Liver (tissue), 9 donors: ENCODE results near the gene ZNF600. TPM values are rescaled to one million over a fixed set of nuclear protein-coding genes. Genes with fewer than 3 reads are reported as not detected.
"Not testable (repeated sequence)": the region's sequence is repeated elsewhere in the genome, so short reads cannot be mapped to it uniquely, and the experiment has no call there.

Experiments
- DNase-seq: peaks from one replicate; pipeline ENCODE4 v3.0.0-alpha.2; 2017; ENCODE audit warnings: low spot score
- H3K27ac ChIP-seq, 2 donors: one replicate each; pipeline ENCODE4 v1.7.0; 2013; ENCODE audit warnings: inconsistent platforms in 2 of 2, low read length in 2 of 2, control low read depth in 1 of 2, low read depth in 1 of 2, mild to moderate bottlenecking in 1 of 2
- H3K27me3 ChIP-seq, 4 donors: one replicate each; pipeline versions ENCODE4 v1.6.1 to v1.7.0; 2013; ENCODE audit warnings: low read length in 3 of 4, inconsistent platforms in 1 of 4, mild to moderate bottlenecking in 1 of 4, moderate library complexity in 1 of 4; ENCODE audit not compliant: control insufficient read depth in 4 of 4, insufficient read depth in 4 of 4
- H3K36me3 ChIP-seq, 4 donors: one replicate each; pipeline versions ENCODE4 v1.6.1 to v1.7.0; 2013; ENCODE audit warnings: low read length in 3 of 4, mild to moderate bottlenecking in 3 of 4, low read depth in 1 of 4, moderate library complexity in 1 of 4; ENCODE audit not compliant: control insufficient read depth in 4 of 4, insufficient read depth in 3 of 4
- H3K4me1 ChIP-seq, 4 donors: one replicate each; pipeline versions ENCODE4 v1.6.1 to v1.7.0; 2013; ENCODE audit warnings: low read length in 3 of 4, mild to moderate bottlenecking in 3 of 4, moderate library complexity in 1 of 4; ENCODE audit not compliant: control insufficient read depth in 4 of 4, insufficient read depth in 4 of 4
- H3K4me3 ChIP-seq, 3 donors: one replicate each; pipeline versions ENCODE4 v1.6.1 to v1.7.0; 2013; ENCODE audit warnings: low read length in 3 of 3, control low read depth in 1 of 3, low read depth in 1 of 3, mild to moderate bottlenecking in 1 of 3
- H3K9ac ChIP-seq, 2 donors: one replicate each; pipeline ENCODE4 v1.7.0; 2013; ENCODE audit warnings: low read length in 2 of 2, mild to moderate bottlenecking in 2 of 2, moderate library complexity in 2 of 2, control low read depth in 1 of 2, low read depth in 1 of 2
- H3K9me3 ChIP-seq, 4 donors: one replicate each; pipeline versions ENCODE4 v1.6.1 to v1.7.0; 2013; ENCODE audit warnings: low read length in 3 of 4; ENCODE audit not compliant: control insufficient read depth in 4 of 4
- EGR1 ChIP-seq, 2 donors: IDR thresholded peaks; 2 replicates each; pipeline ENCODE4 v1.6.1; 2016 to 2018; ENCODE audit warnings: antibody characterized with exemption in 2 of 2, low read depth in 2 of 2
- GABPA ChIP-seq, 2 donors: IDR thresholded peaks in 1 of 2; conservative IDR thresholded peaks in 1 of 2; 2 replicates each; pipeline ENCODE4 v1.6.1; 2016; ENCODE audit warnings: antibody characterized with exemption in 2 of 2, mild to moderate bottlenecking in 1 of 2, moderate library complexity in 1 of 2
- HNF4A ChIP-seq, 2 donors: conservative IDR thresholded peaks; 2 replicates each; pipeline ENCODE4 v1.6.1; 2016; ENCODE audit warnings: antibody characterized with exemption in 2 of 2, mild to moderate bottlenecking in 2 of 2
- HNF4G ChIP-seq: IDR thresholded peaks from 2 replicates; pipeline ENCODE4 v1.6.1; 2016; ENCODE audit warnings: antibody characterized with exemption
- NR2F2 ChIP-seq: IDR thresholded peaks from 2 replicates; pipeline ENCODE4 v1.6.1; 2016; ENCODE audit warnings: antibody characterized with exemption
- SP1 ChIP-seq: IDR thresholded peaks from 2 replicates; pipeline ENCODE4 v1.6.1; 2018; ENCODE audit warnings: antibody characterized with exemption, mild to moderate bottlenecking
- TAF1 ChIP-seq: conservative IDR thresholded peaks from 2 replicates; pipeline ENCODE4 v1.6.1; 2016; ENCODE audit warnings: antibody characterized with exemption, mild to moderate bottlenecking
- YY1 ChIP-seq: IDR thresholded peaks from 2 replicates; pipeline ENCODE4 v1.6.1; 2016; ENCODE audit warnings: antibody characterized with exemption, mild to moderate bottlenecking
- WGBS: extraction: QIAGEN DNeasy Blood & Tissue Kit; methylation state at CpG from one replicate; pipeline ENCODE4 v1.1.7; 2013; 5-methylcytosine and 5-hydroxymethylcytosine counted together
- polyA plus RNA-seq, 2 donors: library from polyadenylated mRNA; stranded (reverse) in 1 of 2; unstranded in 1 of 2; fragments of 200-250 nt in 1 of 2; fragments of >200 nt in 1 of 2; fragmentation: Nextera tagmentation in 1 of 2; extraction: Ambion mirVana in 1 of 2; gene quantifications; one replicate each; pipeline versions ENCODE4 v1.2.1 to v1.2.3, GENCODE V29; 2013 to 2015
- total RNA-seq, 2 donors: library from RNA; depleted of rRNA; stranded (reverse); fragments of >200 nt; gene quantifications; one replicate each; pipeline ENCODE4 v1.2.3, GENCODE V29; 2014
- TF ChIP-seq, protein P1 (sequence below): IDR thresholded peaks from 2 replicates; pipeline ENCODE4 v1.6.1; 2016; ENCODE audit warnings: antibody characterized with exemption
- TF ChIP-seq, protein P2 (sequence below): IDR thresholded peaks from 2 replicates; pipeline ENCODE4 v1.6.1; 2016; ENCODE audit warnings: antibody characterized with exemption
- TF ChIP-seq, protein P3 (sequence below): fragments of 150-350 bp; IDR thresholded peaks from 2 replicates; pipeline ENCODE4 v1.5.1; 2017; ENCODE audit warnings: improper control_type of control experiment, low read depth, low read length; ENCODE audit not compliant: missing input control
- donor health status: healthy.
- donor health status: healthy.
- donor health status: healthy.
- donor health status: healthy.
- donor health status: healthy.

The ZNF600 gene
- total and polyA plus RNA-seq, 4 donors, result 1.4 to 2.1 (median 1.6) TPM

DNA sequence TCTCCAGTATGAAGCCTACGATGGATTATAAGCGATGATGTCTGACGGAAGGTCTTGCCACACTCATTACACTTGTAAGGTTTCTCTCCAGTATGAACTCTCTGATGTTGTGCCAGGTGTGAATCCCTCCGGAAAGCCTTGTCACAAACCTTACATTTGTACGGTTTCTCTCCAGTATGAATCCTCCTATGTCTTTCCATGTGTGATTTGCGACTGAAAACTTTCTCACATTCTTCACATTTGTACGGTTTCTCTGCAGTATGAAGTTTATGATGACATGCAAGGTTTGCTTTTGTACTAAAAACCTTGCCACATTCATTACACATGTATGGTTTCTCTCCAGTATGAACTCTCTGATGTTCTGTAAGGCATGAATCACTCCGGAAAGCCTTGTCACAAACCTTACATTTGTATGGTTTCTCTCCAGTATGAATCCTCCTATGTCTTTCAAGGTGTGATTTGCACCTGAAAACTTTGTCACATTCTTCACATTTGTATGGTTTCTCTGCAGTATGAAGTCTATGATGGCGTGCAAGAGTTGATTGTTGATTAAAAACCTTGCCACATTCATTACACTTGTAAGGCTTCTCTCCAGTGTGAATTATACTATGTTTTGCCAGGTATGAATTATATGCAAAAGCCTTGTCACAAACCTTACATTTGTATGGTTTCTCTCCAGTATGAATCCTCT lies 13.5 kb upstream of the ZNF600 start:
- Histone ChIP-seq H3K4me3 (peak overlapping the region in 1 of 3 donors; percentile 12), H3K36me3 (peaks cover 4 to 12% (median 9%) of the 10 kb centered on the region in 4 donors), H3K9me3 (peaks cover 38 to 81% (median 44%) of the 10 kb centered on the region in 4 donors)
- not testable (repeated sequence) for H3K27me3 ChIP-seq, H3K27ac ChIP-seq, H3K4me1 ChIP-seq, DNase-seq, H3K9ac ChIP-seq
- 97% methylated on average over 9 of the region's 9 CpGs for WGBS

DNA sequence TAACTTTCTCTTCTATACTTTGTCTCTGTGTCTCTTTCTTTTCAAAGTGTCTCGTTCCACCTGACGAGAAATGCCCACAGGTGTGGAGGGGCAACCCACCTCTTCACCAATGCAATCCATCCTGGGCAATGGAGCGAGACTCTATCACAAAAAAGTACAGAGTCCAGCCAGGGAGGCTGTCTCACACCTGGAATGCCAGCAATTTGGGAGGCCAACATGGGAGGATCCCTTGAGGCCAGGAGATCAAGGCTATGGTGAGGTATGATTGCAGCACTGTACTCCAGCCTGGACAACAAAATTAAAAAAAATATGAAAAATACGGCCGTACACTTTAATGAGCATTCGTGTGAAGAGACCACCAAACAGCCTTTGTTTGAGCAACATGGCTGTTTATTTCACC lies 2.8 kb upstream of the ZNF600 start:
- no peak overlapping the region for H3K4me3 ChIP-seq
- WGBS, result 90% methylated on average over 6 of the region's 6 CpGs
- no peak for DNase-seq
- H3K27ac ChIP-seq, result no peak overlapping the region
- H3K27me3 ChIP-seq, result no peaks in the 10 kb centered on the region
- H3K9ac ChIP-seq, result no peak overlapping the region
- H3K36me3 ChIP-seq, result no peaks in the 10 kb centered on the region
- H3K9me3 ChIP-seq, result peaks cover 5 to 35% (median 15%) of the 10 kb centered on the region in 4 donors
- H3K4me1 ChIP-seq, result peaks cover 3 to 10% (median 5%) of the 10 kb centered on the region in 4 donors
- TF ChIP-seq, protein P1, sequence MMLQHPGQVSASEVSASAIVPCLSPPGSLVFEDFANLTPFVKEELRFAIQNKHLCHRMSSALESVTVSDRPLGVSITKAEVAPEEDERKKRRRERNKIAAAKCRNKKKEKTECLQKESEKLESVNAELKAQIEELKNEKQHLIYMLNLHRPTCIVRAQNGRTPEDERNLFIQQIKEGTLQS, result no peak
- TF ChIP-seq HNF4G, result no peak
- no peak for TF ChIP-seq TAF1

DNA sequence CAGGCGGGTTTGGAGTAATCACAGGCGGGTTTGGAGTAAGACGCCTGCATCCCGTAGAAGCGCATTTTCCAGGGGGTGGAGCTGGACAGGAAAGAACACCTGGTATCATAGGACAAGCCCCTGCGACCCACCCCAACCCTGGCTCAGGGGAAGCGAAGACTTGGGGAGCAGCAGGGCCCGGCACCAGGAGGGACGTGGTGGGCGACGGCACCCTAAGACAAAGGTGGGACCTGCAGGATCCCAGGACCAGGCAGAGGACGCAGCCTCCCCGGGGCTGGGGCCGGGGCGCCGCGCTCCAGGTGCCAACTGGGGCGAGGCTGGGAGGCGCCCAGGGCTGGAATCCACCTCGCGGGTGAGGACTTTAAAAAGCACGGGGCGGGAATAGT lies 520 bp downstream of the ZNF600 start:
- Histone ChIP-seq H3K27ac (peak overlapping the region; percentile 20 to 43), H3K36me3 (peaks cover 0 to 3% (median 0%) of the 10 kb centered on the region in 4 donors), H3K4me3 (peak overlapping the region; percentile 71 to 93 (median 85)), H3K9me3 (peaks cover 0 to 34% (median 11%) of the 10 kb centered on the region in 4 donors), H3K27me3 (no peaks in the 10 kb centered on the region), H3K9ac (peak overlapping the region in 1 of 2 donors; percentile 47), H3K4me1 (peaks cover 3 to 10% (median 5%) of the 10 kb centered on the region in 4 donors)
- WGBS, result 3% methylated on average over 23 of the region's 23 CpGs
- DNase-seq, result peak; percentile 37
- TF ChIP-seq HNF4A (conservative IDR thresholded peaks at IDR 0.05) (no peak), EGR1 (IDR thresholded peaks at IDR 0.05; ENCODE audit: low read depth in 2 of 2) (no peak), TAF1 (no peak), SP1 (no peak), GABPA (IDR thresholded peaks at IDR 0.05 in 1 of 2, conservative IDR thresholded peaks at IDR 0.05 in 1 of 2) (no peak), YY1 (no peak), NR2F2 (no peak)
- TF ChIP-seq, protein P2, sequence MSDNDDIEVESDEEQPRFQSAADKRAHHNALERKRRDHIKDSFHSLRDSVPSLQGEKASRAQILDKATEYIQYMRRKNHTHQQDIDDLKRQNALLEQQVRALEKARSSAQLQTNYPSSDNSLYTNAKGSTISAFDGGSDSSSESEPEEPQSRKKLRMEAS, result no peak
- TF ChIP-seq, protein P3, sequence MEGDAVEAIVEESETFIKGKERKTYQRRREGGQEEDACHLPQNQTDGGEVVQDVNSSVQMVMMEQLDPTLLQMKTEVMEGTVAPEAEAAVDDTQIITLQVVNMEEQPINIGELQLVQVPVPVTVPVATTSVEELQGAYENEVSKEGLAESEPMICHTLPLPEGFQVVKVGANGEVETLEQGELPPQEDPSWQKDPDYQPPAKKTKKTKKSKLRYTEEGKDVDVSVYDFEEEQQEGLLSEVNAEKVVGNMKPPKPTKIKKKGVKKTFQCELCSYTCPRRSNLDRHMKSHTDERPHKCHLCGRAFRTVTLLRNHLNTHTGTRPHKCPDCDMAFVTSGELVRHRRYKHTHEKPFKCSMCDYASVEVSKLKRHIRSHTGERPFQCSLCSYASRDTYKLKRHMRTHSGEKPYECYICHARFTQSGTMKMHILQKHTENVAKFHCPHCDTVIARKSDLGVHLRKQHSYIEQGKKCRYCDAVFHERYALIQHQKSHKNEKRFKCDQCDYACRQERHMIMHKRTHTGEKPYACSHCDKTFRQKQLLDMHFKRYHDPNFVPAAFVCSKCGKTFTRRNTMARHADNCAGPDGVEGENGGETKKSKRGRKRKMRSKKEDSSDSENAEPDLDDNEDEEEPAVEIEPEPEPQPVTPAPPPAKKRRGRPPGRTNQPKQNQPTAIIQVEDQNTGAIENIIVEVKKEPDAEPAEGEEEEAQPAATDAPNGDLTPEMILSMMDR, result no peak
